ENCODE measurements around the gene ECHDC3.

The ECHDC3 gene

DNA sequence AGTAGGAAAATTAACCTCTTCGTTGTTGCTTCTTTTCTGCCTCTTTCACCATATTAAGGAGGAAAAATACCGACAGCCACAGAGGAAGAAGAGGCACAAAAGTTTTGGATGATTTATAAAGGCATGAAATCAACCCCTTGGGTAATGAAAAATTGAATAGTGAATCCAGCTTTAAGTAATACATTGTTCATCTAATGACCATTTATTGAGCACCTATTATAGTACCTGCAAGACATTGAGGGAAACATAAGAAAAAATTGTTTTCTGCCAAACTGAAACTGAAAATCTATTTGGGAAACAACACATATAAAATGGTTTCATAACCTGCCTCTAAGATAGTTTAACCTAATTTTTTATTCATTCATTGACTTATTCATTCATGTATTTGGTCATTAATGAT lies 8.2 kb downstream of the ECHDC3 start:
- Histone ChIP-seq H3K9ac (ENCODE audit: low read length) (no peak overlapping the region), H3F3A (ENCODE audit: insufficient read depth, low read length) (no peaks in the 10 kb centered on the region), H3K4me3 (ENCODE audit: low read depth, low read length, poor library complexity, severe bottlenecking) (no peak overlapping the region), H4K20me1 (ENCODE audit: insufficient read depth, low read length) (no peaks in the 10 kb centered on the region), H3K27ac (ENCODE audit: low read depth, low read length, poor library complexity, severe bottlenecking) (no peak overlapping the region), H3K9me2 (ENCODE audit: low read depth, low read length) (no peaks in the 10 kb centered on the region), H3K4me2 (ENCODE audit: low read length) (no peak overlapping the region), H3K4me1 (ENCODE audit: insufficient read depth, low read length, severe bottlenecking) (no peaks in the 10 kb centered on the region), H3K9me3 (ENCODE audit: low read length) (no peaks in the 10 kb centered on the region), H3K27me3 (ENCODE audit: insufficient read depth, low read length) (no peaks in the 10 kb centered on the region), H3K36me3 (ENCODE audit: insufficient read depth, low read length) (no peaks in the 10 kb centered on the region), H2AFZ (ENCODE audit: low read length) (no peak overlapping the region), H3K79me2 (ENCODE audit: insufficient read depth, low read length) (no peaks in the 10 kb centered on the region)
- no peak for TF ChIP-seq EZH2 (IDR thresholded peaks at IDR 0.05; ENCODE audit: borderline replicate concordance, low read length)
- TF ChIP-seq, protein P1, sequence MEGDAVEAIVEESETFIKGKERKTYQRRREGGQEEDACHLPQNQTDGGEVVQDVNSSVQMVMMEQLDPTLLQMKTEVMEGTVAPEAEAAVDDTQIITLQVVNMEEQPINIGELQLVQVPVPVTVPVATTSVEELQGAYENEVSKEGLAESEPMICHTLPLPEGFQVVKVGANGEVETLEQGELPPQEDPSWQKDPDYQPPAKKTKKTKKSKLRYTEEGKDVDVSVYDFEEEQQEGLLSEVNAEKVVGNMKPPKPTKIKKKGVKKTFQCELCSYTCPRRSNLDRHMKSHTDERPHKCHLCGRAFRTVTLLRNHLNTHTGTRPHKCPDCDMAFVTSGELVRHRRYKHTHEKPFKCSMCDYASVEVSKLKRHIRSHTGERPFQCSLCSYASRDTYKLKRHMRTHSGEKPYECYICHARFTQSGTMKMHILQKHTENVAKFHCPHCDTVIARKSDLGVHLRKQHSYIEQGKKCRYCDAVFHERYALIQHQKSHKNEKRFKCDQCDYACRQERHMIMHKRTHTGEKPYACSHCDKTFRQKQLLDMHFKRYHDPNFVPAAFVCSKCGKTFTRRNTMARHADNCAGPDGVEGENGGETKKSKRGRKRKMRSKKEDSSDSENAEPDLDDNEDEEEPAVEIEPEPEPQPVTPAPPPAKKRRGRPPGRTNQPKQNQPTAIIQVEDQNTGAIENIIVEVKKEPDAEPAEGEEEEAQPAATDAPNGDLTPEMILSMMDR (IDR thresholded peaks at IDR 0.05; ENCODE audit: low read length): no peak

DNA sequence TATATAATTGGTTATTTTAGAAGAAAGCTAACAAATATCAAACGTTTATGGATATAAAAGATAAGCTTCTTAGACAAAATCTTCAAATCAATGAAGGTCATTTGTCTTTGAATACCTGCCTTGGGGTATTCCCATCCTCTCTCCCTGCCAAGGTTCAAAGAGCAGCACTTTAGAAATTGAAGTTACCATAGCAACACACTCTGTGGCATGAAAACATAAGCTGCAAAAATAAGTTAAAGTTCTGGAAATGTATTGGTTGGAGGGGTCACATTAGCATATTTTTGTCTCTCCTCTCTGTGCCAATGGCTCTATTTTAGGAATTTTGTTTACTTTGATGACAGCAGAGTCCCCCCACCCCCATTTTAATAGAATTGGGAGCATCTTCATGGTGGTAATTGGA lies 12.0 kb downstream of the ECHDC3 start:
- no peak overlapping the region for H2AFZ ChIP-seq (ENCODE audit: low read length)
- H3K9ac ChIP-seq (ENCODE audit: low read length): no peak overlapping the region
- H3K4me1 ChIP-seq (ENCODE audit: insufficient read depth, low read length, severe bottlenecking): peaks cover 5% of the 10 kb centered on the region
- TF ChIP-seq EZH2 (IDR thresholded peaks at IDR 0.05; ENCODE audit: borderline replicate concordance, low read length): no peak
- TF ChIP-seq, protein P1 (IDR thresholded peaks at IDR 0.05; ENCODE audit: low read length): no peak
- H3K4me3 ChIP-seq (ENCODE audit: low read depth, low read length, poor library complexity, severe bottlenecking): no peak overlapping the region
- H3F3A ChIP-seq (ENCODE audit: insufficient read depth, low read length): no peaks in the 10 kb centered on the region
- no peak overlapping the region for H3K27ac ChIP-seq (ENCODE audit: low read depth, low read length, poor library complexity, severe bottlenecking)
- H4K20me1 ChIP-seq (ENCODE audit: insufficient read depth, low read length): no peaks in the 10 kb centered on the region
- no peak overlapping the region for H3K4me2 ChIP-seq (ENCODE audit: low read length)
- H3K79me2 ChIP-seq (ENCODE audit: insufficient read depth, low read length): no peaks in the 10 kb centered on the region
- no peaks in the 10 kb centered on the region for H3K9me2 ChIP-seq (ENCODE audit: low read depth, low read length)
- H3K36me3 ChIP-seq (ENCODE audit: insufficient read depth, low read length): no peaks in the 10 kb centered on the region
- no peaks in the 10 kb centered on the region for H3K9me3 ChIP-seq (ENCODE audit: low read length)
- H3K27me3 ChIP-seq (ENCODE audit: insufficient read depth, low read length): no peaks in the 10 kb centered on the region

DNA sequence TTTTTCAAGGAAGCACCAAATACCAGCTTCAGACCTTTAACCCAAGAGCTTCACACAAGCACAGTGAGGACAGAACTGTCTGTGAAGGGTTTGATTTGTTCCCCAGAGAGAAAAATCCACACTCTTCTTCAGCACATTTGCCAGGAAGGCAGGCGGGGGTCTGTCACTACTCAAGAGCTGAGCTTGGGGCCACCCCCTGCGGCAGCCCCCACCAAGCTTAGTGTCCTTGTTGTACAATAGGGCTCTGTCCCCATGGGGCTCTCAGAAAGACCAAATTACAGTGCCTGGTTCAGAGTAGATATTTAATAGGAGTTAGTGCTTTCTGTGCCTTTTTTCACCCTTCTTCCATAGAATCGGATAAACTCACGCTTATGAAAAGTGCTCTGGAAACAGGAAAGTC lies 12.4 kb downstream of the ECHDC3 start:
- no peaks in the 10 kb centered on the region for H3K79me2 ChIP-seq (ENCODE audit: insufficient read depth, low read length)
- no peak overlapping the region for H3K9ac ChIP-seq (ENCODE audit: low read length)

More for the DNA sequence above, 12.4 kb downstream of the ECHDC3 start:
- Histone ChIP-seq H3K9me2 (ENCODE audit: low read depth, low read length) (no peaks in the 10 kb centered on the region), H4K20me1 (ENCODE audit: insufficient read depth, low read length) (no peaks in the 10 kb centered on the region), H3K4me1 (ENCODE audit: insufficient read depth, low read length, severe bottlenecking) (peaks cover 5% of the 10 kb centered on the region), H3K27me3 (ENCODE audit: insufficient read depth, low read length) (no peaks in the 10 kb centered on the region), H3K27ac (ENCODE audit: low read depth, low read length, poor library complexity, severe bottlenecking) (no peak overlapping the region), H3K36me3 (ENCODE audit: insufficient read depth, low read length) (no peaks in the 10 kb centered on the region), H2AFZ (ENCODE audit: low read length) (no peak overlapping the region), H3F3A (ENCODE audit: insufficient read depth, low read length) (no peaks in the 10 kb centered on the region), H3K4me3 (ENCODE audit: low read depth, low read length, poor library complexity, severe bottlenecking) (no peak overlapping the region), H3K4me2 (ENCODE audit: low read length) (no peak overlapping the region), H3K9me3 (ENCODE audit: low read length) (no peaks in the 10 kb centered on the region)
- TF ChIP-seq EZH2 (IDR thresholded peaks at IDR 0.05; ENCODE audit: borderline replicate concordance, low read length): no peak
- TF ChIP-seq, protein P1 (IDR thresholded peaks at IDR 0.05; ENCODE audit: low read length): no peak

Data from OCI-LY1 (cell line).